Measurements from ENCODE around the gene MAD1L1. TPM values are rescaled to one million over a fixed set of nuclear protein-coding genes. Genes with fewer than 3 reads are reported as not detected.

Gene MAD1L1
- total RNA-seq, 1 donor from 2014 or later = 32.3 TPM

DNA sequence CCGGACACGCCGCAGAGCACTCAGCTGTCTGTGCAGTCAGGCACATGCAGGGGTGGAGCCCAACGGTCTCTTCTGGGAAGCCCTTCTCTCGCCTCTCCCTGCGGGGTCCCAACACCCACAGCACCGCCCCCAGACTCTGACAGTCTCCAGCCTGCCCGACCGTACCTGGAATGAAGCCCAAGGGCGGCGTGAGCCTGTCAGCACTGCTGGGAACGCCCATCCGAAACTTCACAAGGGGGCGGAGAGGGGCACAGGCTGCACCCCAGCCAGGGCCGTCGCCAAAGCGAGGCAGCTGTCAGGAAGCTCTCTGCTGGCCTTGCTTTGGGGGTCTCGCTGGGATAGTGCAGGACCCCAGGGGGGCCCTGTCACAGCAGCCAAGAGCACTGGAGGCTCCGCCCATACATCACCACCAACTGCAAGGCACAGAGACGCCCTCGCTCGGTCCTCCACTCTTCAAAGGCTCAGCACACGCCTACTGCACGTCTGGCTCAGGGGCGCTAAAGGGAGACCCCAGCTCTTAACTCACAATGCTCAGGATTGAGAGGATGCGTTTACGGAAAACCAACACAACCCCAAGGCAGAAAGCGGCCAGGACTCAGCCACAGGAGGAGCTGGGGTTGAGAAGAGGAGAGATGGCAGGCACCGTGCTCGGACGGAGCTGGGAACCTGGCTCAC is 30.9 kb downstream of the MAD1L1 start:
- no peak for DNase-seq (ENCODE audit: low read depth)
- H2AFZ ChIP-seq (ENCODE audit: low read depth, low read length) = no peak overlapping the region
- peaks cover 22% of the 10 kb centered on the region for H3K4me1 Mint-ChIP-seq (ENCODE audit: low read depth, unreplicated experiment)
- no peaks in the 10 kb centered on the region for H3K4me1 ChIP-seq (ENCODE audit: insufficient read depth, low read length)
- no peaks in the 10 kb centered on the region for H3K9me3 ChIP-seq (ENCODE audit: insufficient read depth, low read depth, low read length)
- no peaks in the 10 kb centered on the region for H3K36me3 ChIP-seq (ENCODE audit: insufficient read depth, low read length)
- no peaks in the 10 kb centered on the region for H3K79me2 ChIP-seq (ENCODE audit: insufficient read depth, low read length)
- no peak overlapping the region for H3K4me2 ChIP-seq (ENCODE audit: low read length)
- no peak overlapping the region for H3K4me3 ChIP-seq (ENCODE audit: insufficient read depth, low read depth, low read length)
- no peak for FAIRE-seq
- peaks cover 20% of the 10 kb centered on the region for H3K36me3 Mint-ChIP-seq (ENCODE audit: low read depth, unreplicated experiment)
- H3K9ac ChIP-seq (ENCODE audit: low read length) = no peak overlapping the region
- no peak overlapping the region for H3K27ac Mint-ChIP-seq (ENCODE audit: unreplicated experiment)
- no peaks in the 10 kb centered on the region for H3K27me3 Mint-ChIP-seq (ENCODE audit: low read depth, unreplicated experiment)
- TF ChIP-seq EZH2 (IDR thresholded peaks at IDR 0.05; ENCODE audit: insufficient read depth, low read length) = no peak
- TF ChIP-seq, protein P1, sequence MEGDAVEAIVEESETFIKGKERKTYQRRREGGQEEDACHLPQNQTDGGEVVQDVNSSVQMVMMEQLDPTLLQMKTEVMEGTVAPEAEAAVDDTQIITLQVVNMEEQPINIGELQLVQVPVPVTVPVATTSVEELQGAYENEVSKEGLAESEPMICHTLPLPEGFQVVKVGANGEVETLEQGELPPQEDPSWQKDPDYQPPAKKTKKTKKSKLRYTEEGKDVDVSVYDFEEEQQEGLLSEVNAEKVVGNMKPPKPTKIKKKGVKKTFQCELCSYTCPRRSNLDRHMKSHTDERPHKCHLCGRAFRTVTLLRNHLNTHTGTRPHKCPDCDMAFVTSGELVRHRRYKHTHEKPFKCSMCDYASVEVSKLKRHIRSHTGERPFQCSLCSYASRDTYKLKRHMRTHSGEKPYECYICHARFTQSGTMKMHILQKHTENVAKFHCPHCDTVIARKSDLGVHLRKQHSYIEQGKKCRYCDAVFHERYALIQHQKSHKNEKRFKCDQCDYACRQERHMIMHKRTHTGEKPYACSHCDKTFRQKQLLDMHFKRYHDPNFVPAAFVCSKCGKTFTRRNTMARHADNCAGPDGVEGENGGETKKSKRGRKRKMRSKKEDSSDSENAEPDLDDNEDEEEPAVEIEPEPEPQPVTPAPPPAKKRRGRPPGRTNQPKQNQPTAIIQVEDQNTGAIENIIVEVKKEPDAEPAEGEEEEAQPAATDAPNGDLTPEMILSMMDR (IDR thresholded peaks at IDR 0.05; ENCODE audit: insufficient read depth, low read depth, low read length) = no peak
- no peak overlapping the region for H3K4me3 Mint-ChIP-seq (ENCODE audit: unreplicated experiment)
- no peaks in the 10 kb centered on the region for H3K9me3 Mint-ChIP-seq (ENCODE audit: unreplicated experiment)
- peaks cover 25% of the 10 kb centered on the region for H4K20me1 ChIP-seq (ENCODE audit: insufficient read depth, low read length)
- no peak overlapping the region for H3K27ac ChIP-seq (ENCODE audit: low read depth, low read length)
- H3K27me3 ChIP-seq (ENCODE audit: insufficient read depth, low read length) = no peaks in the 10 kb centered on the region

DNA sequence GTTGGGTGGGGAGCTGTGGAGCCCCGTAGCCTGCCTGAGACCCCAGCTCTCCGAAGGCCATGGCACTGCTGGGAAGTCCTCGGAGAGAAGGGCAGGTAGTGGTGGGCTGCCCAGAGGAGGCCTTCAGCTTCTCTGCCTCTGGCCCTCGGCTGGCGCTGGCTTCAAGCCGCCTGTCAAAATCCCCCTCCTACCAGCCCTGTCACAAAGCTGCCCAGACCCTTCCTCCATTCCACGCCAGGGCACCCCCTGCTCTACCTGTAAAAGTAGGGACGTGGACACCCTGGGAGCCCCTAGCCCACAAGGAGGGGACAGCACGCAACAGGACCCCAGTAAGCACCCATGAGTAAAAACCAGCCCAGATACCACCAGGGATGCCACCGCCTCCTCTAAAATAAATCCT is 31.6 kb downstream of the MAD1L1 start:
- Mint-ChIP-seq H3K4me1 (ENCODE audit: low read depth, unreplicated experiment) (peaks cover 22% of the 10 kb centered on the region), H3K4me3 (ENCODE audit: unreplicated experiment) (no peak overlapping the region), H3K9me3 (ENCODE audit: unreplicated experiment) (no peaks in the 10 kb centered on the region), H3K36me3 (ENCODE audit: low read depth, unreplicated experiment) (peaks cover 25% of the 10 kb centered on the region), H3K27ac (ENCODE audit: unreplicated experiment) (no peak overlapping the region), H3K27me3 (ENCODE audit: low read depth, unreplicated experiment) (no peaks in the 10 kb centered on the region)
- Histone ChIP-seq H3K4me2 (ENCODE audit: low read length) (no peak overlapping the region), H2AFZ (ENCODE audit: low read depth, low read length) (no peak overlapping the region), H3K9ac (ENCODE audit: low read length) (no peak overlapping the region), H4K20me1 (ENCODE audit: insufficient read depth, low read length) (peaks cover 25% of the 10 kb centered on the region), H3K79me2 (ENCODE audit: insufficient read depth, low read length) (no peaks in the 10 kb centered on the region), H3K27ac (ENCODE audit: low read depth, low read length) (no peak overlapping the region), H3K4me1 (ENCODE audit: insufficient read depth, low read length) (no peaks in the 10 kb centered on the region), H3K9me3 (ENCODE audit: insufficient read depth, low read depth, low read length) (no peaks in the 10 kb centered on the region), H3K27me3 (ENCODE audit: insufficient read depth, low read length) (no peaks in the 10 kb centered on the region), H3K36me3 (ENCODE audit: insufficient read depth, low read length) (no peaks in the 10 kb centered on the region), H3K4me3 (ENCODE audit: insufficient read depth, low read depth, low read length) (no peak overlapping the region)
- FAIRE-seq = no peak
- TF ChIP-seq EZH2 (IDR thresholded peaks at IDR 0.05; ENCODE audit: insufficient read depth, low read length) = no peak
- TF ChIP-seq, protein P1 (IDR thresholded peaks at IDR 0.05; ENCODE audit: insufficient read depth, low read depth, low read length) = no peak
- DNase-seq (ENCODE audit: low read depth) = no peak

DNA sequence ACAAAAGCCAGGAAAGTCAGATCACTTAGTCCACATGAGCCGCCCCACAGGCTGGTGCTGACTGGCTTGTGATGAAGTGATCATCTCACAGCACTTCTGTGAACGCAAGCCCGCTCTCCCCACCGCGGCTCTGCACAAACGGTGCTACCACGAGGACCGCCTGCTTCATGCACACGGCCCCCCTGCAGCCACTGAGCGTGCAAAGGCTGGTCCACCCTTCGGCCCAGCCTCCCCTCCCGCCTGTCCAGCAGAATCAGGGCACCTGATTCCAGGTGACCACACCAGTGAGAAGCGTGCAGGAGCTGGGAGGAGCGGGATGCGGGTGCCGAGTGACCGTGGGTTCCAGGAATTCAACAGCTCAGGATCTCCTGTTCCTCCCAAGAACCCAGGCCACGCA is 32.2 kb downstream of the MAD1L1 start:
- no peak for DNase-seq (ENCODE audit: low read depth)

More for the DNA sequence above, 32.2 kb downstream of the MAD1L1 start:
- Histone ChIP-seq H3K27ac (ENCODE audit: low read depth, low read length) (no peak overlapping the region), H3K9me3 (ENCODE audit: insufficient read depth, low read depth, low read length) (no peaks in the 10 kb centered on the region), H3K4me2 (ENCODE audit: low read length) (no peak overlapping the region), H4K20me1 (ENCODE audit: insufficient read depth, low read length) (peaks cover 24% of the 10 kb centered on the region), H3K4me1 (ENCODE audit: insufficient read depth, low read length) (no peaks in the 10 kb centered on the region), H3K79me2 (ENCODE audit: insufficient read depth, low read length) (no peaks in the 10 kb centered on the region), H3K27me3 (ENCODE audit: insufficient read depth, low read length) (no peaks in the 10 kb centered on the region), H3K4me3 (ENCODE audit: insufficient read depth, low read depth, low read length) (no peak overlapping the region), H3K9ac (ENCODE audit: low read length) (no peak overlapping the region), H3K36me3 (ENCODE audit: insufficient read depth, low read length) (no peaks in the 10 kb centered on the region), H2AFZ (ENCODE audit: low read depth, low read length) (no peak overlapping the region)
- no peaks in the 10 kb centered on the region for H3K27me3 Mint-ChIP-seq (ENCODE audit: low read depth, unreplicated experiment)
- H3K9me3 Mint-ChIP-seq (ENCODE audit: unreplicated experiment) = no peaks in the 10 kb centered on the region
- no peak overlapping the region for H3K4me3 Mint-ChIP-seq (ENCODE audit: unreplicated experiment)
- H3K4me1 Mint-ChIP-seq (ENCODE audit: low read depth, unreplicated experiment) = peaks cover 22% of the 10 kb centered on the region
- peaks cover 29% of the 10 kb centered on the region for H3K36me3 Mint-ChIP-seq (ENCODE audit: low read depth, unreplicated experiment)
- FAIRE-seq = no peak
- no peak for TF ChIP-seq EZH2 (IDR thresholded peaks at IDR 0.05; ENCODE audit: insufficient read depth, low read length)
- TF ChIP-seq, protein P1 (IDR thresholded peaks at IDR 0.05; ENCODE audit: insufficient read depth, low read depth, low read length) = no peak
- no peak overlapping the region for H3K27ac Mint-ChIP-seq (ENCODE audit: unreplicated experiment)
